Heart left ventricle (tissue), 13 donors: ENCODE data around the gene MYO5A.

Experiments used
- POLR2A ChIP-seq, 2 donors: fragments of 450-650 bp; IDR thresholded peaks; one replicate each; pipeline ENCODE4 v1.6.1; 2017; ENCODE audit warnings: antibody characterized with exemption in 2 of 2, mild to moderate bottlenecking in 2 of 2, moderate library complexity in 2 of 2
- TF ChIP-seq, protein P1 (sequence below), 12 donors: fragments of 200-600 bp; sonication (generic) in 4 of 12; IDR thresholded peaks; one replicate each; pipeline versions ENCODE4 v1.5.0 to v1.8.0; 2018 to 2022; ENCODE audit warnings: antibody characterized with exemption in 12 of 12, mild to moderate bottlenecking in 5 of 12
- donor health status: ischemic (EF 13 %, LVEDD 7.1; RV severe dilation, severe dysfunction).
- donor health status: DM: no; HTN: yes; CAD: no.
- donor health status: DM: no; HTN: no; CAD: no.
- donor health status: ischemic (EF 25% LVEDD 6.9; RV normal size, moderate dysfunction).
- donor health status: ischemic (EF 25% LVEDD 5.7; RV mildly dilated, moderate dysfunction).
- donor health status: ischemic (EF 35%, LVEDD 5.7; RV mildly dilated, moderate dysfunction).
- donor health status: nonischemic (EF 11% LVEDD 7.7; RV severe dilation, severe dysfunction).
- donor health status: DM: yes; HTN: yes; CAD: no.
- donor health status: PGD.
- donor health status: ischemic (EF 29% LVEDD 5.4; RV normal size, mild dysfunction).
- donor health status: nonischemic (EF 23%, LVEDD 6.1; RV moderate dilation, normal function).

DNA sequence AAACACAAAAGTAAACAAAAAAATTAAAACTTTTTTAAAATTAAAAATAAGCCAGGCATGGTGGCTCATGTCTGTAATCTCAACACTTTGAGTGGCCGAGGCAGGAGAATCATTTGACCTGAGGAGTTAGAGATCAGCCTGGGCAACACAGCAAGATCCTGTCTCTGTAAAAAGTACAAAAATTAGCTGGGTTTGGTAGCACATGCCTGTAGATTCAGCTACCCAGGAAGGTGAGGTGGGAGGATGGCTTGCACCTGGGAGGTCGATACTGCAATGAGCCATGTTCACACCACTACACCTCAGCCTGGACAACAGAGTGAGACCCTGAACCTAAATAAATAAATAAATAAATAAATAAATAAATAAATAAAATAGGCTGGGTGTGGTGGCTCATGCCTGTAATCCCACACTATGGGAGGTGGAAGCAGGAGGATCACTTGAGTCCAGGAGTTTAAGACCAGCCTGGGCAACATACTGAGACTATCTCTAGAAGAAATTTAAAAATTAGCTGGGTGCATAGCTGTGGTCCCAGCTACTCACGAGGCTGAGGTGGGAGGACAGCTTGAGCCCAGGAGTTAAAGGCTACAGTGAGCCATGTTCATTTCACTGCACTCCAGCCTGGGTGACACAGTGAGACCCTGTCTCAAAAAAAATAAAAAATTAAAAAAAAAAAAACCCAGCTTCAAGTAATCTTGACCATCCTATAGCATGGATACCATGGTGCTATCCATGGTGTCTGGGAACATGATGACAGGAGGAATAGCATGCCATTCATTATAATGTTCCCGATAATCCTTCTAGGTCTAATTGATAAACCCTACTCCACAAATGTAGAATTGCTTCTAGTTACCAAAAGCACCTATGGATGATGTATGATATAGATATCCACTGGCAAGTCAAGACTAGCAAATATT, 4.2 kb downstream of the MYO5A start:
- TF ChIP-seq, protein P1, sequence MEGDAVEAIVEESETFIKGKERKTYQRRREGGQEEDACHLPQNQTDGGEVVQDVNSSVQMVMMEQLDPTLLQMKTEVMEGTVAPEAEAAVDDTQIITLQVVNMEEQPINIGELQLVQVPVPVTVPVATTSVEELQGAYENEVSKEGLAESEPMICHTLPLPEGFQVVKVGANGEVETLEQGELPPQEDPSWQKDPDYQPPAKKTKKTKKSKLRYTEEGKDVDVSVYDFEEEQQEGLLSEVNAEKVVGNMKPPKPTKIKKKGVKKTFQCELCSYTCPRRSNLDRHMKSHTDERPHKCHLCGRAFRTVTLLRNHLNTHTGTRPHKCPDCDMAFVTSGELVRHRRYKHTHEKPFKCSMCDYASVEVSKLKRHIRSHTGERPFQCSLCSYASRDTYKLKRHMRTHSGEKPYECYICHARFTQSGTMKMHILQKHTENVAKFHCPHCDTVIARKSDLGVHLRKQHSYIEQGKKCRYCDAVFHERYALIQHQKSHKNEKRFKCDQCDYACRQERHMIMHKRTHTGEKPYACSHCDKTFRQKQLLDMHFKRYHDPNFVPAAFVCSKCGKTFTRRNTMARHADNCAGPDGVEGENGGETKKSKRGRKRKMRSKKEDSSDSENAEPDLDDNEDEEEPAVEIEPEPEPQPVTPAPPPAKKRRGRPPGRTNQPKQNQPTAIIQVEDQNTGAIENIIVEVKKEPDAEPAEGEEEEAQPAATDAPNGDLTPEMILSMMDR (IDR thresholded peaks at IDR 0.05): no peak
- TF ChIP-seq POLR2A (IDR thresholded peaks at IDR 0.05): no peak
